GM19395 (cell line): ENCODE data around the gene NDUFA3.

Source experiments
- ATAC-seq: cut with Tn5 transposase; IDR thresholded peaks from one replicate; pipeline ENCODE4 v1.9.1; 2021; ENCODE audit warnings: mild to moderate bottlenecking, moderate library complexity; ENCODE audit not compliant: unreplicated experiment

NDUFA3 gene

GRCh38 chr19:54107876-54108490 is 5.3 kb downstream of the NDUFA3 start:
- ATAC-seq, result no peak

DNA sequence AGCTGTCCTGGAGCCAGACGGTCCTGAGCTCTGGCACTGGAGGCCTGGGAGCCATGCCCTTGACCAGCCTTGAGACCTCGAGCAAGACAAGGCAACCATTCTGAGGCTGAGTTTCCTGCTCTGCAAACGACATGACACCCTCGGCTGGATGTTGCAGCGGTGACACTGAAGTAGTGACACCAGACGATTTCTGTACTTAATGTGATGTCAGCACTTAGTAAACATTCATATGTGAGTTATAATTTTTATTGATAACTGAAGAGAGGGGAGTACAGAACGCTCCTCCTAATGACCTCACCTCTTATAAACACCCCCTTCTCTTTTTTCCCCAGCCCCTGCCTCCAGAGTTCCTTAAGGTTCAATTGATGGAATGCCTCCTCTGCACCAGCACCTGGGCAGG is 5.8 kb downstream of the NDUFA3 start:
- ATAC-seq, result no peak

GRCh38 chr19:54109651-54110050 is 7.0 kb downstream of the NDUFA3 start:
- no peak for ATAC-seq

- peak; percentile 34 for ATAC-seq
These were observed 11.9 kb downstream of the NDUFA3 start for GRCh38 chr19:54114340-54115108.

DNA sequence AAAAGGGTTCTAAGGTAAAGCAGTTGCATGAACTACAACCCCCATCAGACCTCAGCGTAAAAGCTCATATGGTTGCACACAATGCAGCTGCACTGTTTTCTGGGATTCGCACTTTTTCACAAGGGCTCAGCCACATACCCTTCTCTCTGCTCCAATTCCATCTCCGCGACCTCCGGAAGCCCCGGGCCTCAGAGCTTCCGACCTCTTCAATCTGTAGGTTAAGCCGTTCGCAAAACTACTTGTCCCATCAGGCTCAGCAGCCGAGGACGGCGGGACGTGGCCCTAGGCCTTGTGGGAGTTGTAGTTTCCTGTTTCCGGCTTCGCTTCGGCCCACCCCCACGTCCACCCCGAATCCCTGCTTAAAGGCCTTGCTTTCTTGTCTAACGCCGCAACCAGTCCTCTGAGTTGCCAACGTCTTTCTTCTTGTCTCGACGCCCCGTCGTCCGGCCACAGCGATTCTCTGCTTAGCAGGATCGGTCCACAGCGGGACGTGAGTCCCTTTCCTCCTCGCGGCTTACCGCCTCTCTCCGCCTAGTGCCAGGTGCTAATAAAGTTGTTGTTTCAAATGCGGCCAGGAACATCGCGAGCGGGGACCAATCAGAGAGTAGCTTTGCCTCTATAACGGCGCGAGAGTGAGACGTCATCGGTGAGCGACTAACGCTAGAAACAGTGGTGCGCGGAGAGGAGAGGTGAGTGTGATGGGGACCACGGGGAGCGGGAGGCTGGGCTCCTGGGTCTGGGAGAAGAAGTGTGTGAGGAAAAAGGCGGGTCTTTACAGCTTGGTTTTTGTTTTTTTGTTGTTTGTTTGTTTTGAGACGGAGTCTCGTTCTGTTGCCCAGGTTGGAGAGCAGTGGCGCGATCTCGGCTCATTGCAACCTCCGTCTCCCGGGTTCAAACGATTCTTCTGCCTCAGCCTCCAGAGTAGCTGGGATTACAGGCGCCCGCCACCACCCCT is 12.7 kb downstream of the NDUFA3 start, which contains the start of the genes PRPF31 and TFPT:
TSS of gene PRPF31 (plus strand) at position 646 of the 955 bp plus-strand sequence. CDS start 2,525 bp downstream, outside the sequence.
TSS of gene TFPT (minus strand) at position 549 of the 955 bp plus-strand sequence. CDS start at position 161, 388 bp downstream.
- peak; percentile 82 for ATAC-seq

- ATAC-seq, result no peak
These were observed 18.6 kb downstream of the NDUFA3 start for GRCh38 chr19:54121259-54121658.

DNA sequence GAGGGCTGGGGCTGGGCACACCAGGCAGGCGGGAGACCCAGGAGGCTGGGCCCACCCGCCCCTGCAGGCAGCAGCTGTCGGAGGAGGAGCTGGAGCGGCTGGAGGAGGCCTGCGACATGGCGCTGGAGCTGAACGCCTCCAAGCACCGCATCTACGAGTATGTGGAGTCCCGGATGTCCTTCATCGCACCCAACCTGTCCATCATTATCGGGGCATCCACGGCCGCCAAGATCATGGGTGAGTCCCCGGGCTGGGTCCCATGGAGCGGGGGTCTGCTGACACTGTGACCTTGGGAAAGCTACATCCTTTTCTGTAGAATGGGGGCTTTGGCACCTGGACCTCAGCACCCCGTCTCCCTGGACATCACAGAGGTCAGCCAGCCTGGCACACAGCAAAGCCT is 21.0 kb downstream of the NDUFA3 start:
- no peak for ATAC-seq

- ATAC-seq, result no peak
These were observed 21.7 kb downstream of the NDUFA3 start for GRCh38 chr19:54124393-54124792.

DNA sequence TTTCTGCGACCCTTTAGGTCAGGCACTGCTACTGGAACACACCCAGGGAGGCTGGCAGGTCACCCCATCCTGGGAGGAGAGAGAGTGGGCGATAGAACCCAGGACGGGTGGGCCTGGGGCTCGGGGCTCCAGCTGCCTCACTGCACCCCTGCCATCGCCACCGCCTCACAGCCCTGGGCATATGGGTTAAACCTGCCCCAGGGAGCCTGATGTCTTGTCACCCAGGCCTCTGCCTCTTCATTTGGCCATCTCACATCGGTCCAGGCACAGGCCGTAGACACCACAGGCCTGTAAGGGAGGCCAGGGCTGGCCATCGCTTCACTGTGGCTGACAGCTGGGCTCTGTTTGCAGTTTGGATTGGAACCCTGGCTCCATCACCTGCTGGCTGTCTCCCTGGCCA is 23.1 kb downstream of the NDUFA3 start:
- no peak for ATAC-seq

GRCh38 chr19:54127688-54128440 is 25.2 kb downstream of the NDUFA3 start:
- no peak for ATAC-seq

DNA sequence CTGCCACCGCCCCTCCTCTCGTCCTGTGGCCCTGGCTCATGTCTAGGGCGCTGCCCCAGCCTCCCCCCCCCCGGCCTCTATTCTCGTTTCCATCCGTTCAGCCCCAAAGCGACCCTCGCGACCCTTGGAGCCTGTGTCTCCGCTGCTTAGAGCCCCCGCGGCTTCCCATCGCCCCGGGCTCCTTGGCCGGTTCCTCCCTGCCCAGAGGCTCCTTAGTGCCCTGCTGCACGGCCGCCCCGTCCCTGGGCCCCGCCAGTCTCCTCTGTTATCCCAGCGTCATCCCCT is 25.7 kb downstream of the NDUFA3 start:
- ATAC-seq, result no peak

DNA sequence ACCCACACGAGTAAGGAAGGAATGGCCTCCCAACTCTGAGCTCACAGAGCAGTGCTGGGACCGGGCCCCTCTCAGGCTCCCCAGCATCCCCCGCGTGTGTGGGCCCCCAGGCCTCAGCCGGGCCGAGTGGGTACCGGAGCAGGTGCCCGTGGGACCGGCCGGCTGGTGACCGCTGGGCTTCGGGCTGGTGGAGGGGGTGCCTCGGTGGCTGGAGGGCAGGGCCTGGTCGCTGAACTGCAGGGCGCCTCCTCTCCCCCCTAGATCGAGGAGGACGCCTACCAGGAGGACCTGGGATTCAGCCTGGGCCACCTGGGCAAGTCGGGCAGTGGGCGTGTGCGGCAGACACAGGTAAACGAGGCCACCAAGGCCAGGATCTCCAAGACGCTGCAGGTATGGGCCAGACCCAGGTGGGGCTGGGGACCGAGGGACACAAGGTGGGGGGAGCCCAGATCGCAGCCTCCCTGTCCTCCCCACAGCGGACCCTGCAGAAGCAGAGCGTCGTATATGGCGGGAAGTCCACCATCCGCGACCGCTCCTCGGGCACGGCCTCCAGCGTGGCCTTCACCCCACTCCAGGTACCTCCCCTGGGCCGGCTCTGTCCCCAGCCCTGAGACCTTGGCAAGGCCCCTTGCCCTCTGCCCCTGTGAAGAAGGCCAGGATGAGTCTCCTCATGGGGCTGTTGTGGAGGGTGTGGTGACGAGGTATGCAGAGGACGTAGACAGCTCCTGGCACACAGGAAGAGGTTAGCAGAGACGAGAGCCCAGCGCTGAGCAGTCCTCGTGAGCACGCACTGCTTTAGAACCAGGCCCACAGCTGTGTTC is 26.4 kb downstream of the NDUFA3 start:
- no peak for ATAC-seq

DNA sequence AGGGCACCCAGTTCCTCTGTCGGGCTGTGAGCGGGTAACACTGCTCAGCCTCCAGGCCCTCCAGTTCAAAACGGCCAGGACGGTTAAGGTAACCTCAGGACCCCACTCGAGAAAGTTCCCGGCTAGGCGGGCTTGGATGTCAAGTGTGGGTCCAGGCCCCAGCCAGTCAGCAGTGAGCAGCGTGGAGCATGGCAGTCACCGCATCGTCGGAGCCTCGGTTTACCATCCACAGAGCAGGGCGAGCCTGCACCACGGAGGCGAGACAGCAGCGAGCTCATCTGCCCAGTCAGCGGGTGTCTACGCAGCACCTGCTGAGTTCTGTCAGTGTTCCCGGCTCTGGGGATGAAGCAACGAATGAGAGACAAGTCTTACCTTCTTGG is 27.0 kb downstream of the NDUFA3 start:
- no peak for ATAC-seq

GRCh38 chr19:54133312-54133956 is 30.8 kb downstream of the NDUFA3 start:
- no peak for ATAC-seq

GRCh38 chr19:54133957-54134590 is 31.4 kb downstream of the NDUFA3 start:
- ATAC-seq, result no peak

GRCh38 chr19:54136086-54136863 is 33.6 kb downstream of the NDUFA3 start:
- peak; percentile 2 for ATAC-seq

DNA sequence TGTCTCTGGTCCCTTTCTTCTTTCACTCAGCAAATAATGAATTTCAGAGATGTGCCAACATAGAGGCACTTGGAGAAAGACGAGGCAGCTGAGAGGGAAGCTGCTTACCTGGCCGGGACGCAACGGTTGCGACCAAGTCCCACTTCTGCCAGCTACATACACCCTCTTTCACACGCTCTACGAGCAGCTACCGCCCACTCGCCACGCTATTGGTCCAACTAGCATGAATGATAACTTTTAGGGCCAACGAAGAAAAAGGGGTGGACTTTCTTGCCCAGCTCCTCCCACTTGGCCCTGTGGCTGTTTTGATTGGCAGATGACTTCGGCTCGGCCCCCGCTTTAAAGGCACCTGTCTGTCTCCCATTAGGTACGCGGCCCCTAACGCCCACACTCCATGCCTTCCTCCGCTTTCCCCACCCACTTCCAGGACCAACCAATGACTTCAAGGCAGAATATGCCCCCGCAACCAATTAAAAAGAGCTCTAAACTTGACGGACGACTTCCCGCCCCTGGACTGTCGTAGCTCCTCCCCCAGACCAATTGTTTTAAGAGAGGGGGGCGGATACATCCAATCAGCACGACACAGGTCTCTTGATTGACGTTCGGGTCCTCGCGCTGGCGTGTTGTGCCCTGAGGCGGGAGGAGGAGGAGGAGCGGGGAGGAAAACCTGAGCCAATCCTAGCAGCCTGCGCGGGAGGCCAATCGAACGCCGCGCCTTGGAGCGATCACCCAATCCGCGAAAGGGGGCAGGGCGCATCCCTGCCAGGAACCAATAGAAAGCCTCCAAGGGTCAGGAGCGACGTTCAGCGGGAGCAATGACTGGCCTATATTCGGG is 34.4 kb downstream of the NDUFA3 start:
- peak; percentile 82 for ATAC-seq
